ENCODE measurements around the gene ASS1.

ASS1 gene

DNA sequence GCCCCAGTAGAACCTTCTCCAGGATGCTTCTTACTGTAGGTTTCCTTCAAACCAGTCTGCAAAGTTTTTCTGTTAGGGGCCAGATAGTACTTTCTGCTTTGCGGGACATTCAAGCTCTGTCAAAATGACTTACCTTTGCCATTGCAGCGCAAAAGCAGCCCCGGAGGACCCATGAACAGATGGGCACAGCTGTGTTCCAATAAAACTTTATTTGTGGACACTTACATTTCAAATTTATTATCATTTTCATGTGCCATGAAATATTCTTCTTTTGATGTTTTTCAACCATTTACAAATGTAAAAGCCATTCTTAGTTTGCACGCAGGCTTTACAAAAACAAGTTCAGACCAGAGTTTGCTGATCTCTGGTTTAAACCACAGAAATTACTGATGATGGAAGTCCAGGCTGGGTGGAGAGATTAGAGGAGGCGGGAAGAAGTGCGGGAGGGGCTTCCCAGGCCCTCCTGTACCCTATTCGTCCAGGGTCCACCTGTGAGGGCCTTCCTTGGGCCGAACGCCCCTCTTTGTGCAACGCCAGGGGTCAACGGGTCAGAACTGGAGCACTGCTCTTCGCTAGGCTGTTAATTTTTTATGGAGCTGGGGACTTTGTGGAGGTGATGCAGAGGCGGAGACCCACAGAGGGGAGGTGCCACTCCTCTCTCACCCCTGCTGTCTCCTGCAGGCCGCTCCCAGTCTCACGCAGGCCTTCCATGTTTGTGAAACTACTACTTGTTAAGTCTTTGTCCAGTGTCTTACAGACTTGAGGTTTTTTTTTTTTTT is 7.6 kb upstream of the ASS1 start:
- no peak for DNase-seq

DNA sequence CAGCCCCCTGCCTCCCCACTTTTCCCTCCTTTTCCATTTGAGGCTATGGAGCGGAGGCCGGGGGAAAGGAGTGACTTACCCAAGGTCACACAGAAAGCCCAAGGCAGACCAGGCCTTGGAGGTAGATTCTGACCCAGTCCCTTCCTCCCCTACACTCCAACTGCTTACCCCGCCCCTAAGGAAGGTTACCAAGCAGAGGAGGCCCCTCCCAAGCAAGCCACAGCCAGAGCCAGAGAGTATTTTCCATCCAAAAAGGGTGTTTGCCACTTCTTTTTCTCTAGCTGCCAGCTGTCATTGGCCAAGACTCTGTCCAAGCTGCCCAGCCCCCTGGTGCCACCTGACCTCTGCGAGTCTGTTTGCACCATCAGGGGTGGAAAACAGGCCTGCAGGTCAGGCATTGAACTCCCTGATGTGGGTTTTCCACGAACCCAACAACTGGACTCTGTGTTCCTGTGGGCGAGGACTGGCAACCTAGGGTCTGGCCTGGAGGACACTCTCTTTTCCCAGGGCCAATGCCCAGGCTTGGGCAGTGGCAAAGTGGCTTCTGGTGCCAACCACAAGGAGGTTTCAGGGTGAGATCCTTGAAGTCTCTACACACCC is 6.3 kb upstream of the ASS1 start:
- DNase-seq, result no peak

DNA sequence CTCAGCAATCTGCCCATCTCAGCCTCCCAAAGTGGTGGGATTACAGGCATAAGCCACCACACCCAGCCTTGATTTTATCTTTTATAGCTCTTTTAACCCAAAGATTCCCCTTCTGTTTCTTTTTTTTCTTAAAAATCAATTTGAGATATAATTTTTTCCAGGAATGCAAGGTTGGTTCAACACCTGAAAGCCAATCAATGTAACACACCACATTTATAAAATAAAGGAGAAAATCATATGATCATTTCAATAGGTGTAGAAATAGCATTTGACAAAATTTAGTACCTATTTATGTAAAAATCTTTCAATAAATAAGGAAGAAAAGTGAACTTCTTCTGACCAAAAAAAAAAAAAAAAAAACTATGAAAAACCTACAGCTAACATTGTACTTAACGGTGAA is 3.7 kb upstream of the ASS1 start:
- no peak for DNase-seq

DNA sequence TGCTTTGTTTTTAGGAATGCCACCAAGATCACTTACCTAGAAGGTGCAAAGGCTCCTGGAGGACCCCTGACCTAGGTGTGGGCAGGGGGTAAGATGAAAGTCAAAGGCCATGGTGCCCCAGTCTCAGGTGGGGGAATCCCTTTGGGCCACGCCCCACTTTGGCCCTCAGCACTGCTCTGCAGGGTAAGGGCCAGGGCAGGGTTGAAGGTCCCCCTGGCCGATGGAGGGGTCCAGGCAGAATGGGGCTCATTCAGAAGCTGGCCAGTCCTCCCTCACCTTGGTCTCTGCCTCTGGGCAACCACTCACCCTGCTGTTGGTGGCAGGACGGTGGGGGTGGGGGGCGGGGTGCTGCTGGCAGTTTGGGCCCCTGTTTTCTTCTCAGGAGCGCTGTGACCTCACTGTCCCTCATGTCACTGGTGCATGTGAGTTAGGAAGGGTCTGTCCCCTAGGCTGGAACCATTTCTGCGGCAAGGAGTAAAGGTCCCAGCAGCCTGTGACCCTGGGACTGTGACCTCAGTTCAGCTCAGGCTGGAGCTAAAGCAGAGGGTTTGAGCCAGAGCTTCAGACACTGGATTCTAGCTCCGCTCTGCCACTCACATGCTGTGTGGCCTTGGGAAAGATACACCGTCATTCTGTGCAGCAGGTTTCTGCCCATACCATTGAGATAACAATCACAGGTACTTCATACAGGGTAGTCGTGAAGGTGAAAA is 1.9 kb upstream of the ASS1 start:
- DNase-seq, result no peak

DNA sequence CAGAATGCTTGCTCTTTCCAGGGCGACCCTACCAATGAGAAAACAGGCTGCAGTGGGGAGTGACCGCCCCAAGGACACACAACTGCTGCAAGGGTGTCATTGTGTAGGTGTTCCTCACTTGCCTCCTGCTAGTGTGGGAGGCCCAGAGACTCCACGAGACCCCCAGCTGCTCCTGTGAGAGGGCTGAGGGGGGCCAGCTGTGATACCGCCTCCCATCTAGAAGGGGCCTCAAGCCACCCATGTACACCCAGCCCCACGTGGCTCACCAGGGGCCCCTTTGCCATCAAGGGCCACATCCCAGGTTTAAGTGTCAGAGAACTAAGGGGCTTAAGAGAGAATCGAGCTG is 1.3 kb upstream of the ASS1 start:
- DNase-seq, result no peak

DNA sequence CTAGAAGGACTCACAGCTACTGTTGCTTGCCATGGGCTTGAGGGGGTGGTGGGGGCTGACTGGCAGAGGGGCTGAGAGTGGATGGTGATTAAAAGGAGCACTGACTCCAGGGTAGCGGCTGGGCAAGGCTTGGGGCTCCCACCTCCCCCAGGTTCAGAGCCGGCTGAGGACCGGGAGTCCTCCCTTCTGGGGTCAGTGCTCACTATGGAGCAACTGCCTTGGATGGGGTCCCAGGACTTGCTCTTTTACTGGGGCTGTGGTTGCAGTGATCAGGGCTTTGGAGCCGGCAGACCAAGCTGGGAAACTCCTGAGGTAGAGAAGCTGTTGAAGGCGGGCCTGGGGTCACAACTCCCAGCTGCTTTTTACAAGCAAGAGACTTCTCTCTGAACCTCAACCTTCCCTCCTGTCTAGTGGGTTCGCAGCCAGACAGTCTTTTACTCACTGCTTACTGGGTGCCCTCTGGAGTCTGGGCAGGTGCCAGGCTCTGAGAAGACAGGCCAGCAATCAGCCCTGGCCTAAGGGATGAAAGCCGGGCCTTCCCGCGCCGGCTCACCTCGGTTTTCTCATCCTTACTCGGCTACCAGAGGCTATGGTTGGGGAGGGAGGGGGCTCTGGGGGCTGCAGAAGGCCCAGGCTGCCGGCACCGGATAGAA is 795 bp upstream of the ASS1 start:
- no peak for DNase-seq

DNA sequence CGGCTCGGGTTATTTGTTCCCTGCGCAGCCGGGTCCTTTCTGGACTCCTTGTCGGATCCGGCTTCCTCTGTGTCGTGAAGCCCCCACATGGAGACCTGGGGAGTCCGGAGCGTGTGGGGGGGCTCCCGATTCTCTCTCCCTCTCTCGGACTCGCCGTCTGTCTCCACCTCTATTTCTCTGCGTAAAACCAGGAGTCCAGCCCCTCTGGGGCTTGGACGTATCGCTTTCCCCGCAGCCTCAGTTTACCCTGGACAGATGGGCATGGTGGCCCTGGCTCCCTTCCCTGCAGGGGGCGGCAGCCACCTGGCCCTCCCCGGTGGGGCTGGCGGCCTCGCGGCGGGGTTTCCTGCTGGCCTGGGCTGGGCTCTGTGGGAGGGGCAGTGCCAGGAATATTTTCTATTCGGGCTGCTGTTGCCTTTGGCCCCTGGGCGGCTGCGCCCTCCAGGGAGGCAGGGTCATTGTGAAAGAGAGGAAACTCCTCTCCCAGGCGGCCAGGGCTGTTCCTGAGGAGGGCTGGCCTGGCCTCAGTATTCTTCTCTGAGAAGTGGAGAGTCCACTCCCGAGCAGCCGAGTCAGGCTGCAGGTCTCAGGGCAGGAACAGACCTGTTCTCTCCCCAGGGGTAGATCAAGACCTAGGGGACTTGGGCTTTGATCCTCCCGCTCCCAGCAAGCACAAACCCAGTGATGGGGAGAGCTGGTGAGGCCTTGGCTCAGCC is 665 bp downstream of the ASS1 start:
- no peak for DNase-seq

DNA sequence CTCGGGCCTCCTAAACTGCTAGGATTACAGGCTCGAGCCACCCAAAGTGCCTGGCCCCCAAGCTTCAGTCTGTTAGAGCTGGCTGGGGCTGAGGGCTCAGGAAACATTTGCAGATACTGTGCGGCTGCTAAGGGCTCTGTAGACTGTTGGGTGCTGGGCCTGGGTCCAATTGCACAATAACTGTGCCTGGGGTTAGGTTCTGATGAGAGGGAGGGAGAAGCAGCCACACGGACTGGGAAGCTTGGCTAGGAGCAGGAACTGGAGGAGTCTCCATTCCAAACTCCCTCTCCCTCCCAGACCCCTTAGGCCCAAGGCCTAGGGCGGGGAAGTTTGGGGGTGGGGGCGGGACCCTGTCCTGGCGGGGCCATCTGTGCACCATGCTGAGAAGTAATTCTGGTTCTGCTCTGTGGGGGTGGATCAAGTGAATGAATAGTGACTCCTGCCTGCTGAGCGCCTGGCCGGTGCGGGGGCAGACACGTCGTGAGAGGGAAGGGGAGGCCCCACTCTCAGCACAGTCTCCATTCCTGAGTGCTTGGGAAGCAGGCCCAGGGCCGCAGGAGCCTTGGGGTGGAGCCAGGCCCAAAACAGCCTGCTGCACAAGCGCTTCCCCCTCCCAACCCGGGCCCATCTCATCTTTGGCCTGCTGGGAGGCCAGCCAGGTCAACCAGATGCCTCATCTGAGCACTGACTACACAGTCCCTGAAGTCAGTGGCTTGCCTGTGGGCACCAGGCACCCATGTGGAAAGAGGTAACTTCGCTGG is 1.5 kb downstream of the ASS1 start:
- peak; percentile 91 for DNase-seq

DNA sequence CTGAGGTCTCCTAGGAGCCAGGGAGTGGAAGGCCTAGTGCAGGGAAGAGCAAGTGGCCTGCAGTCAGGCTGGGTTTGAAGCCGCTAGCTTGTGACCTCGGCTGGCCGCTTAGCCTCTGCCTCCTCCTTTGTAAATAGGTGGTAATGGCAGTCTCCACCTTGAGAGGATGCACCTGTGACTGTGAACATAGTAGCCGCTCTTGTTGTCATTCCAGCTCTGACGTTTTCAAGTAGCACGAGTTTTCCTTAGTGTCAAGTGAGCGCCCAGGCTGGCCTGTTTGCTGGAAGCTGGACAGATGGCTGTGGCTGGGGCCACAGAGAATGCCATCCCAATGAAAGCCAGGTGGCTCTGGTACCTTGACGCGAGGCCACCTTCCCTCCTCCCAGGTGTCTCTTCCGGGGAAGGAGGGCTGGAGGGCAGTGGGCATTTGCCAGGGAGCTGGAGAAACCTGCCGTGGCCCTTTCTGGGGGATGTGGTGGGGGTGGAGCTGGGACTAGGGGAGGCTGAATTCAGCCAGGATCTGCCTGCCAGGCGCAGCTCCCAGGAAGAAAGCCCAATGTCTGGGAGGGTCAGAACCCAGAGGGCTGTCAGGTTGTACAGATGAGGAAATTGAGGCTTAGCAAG is 2.5 kb downstream of the ASS1 start:
- no peak for DNase-seq

DNA sequence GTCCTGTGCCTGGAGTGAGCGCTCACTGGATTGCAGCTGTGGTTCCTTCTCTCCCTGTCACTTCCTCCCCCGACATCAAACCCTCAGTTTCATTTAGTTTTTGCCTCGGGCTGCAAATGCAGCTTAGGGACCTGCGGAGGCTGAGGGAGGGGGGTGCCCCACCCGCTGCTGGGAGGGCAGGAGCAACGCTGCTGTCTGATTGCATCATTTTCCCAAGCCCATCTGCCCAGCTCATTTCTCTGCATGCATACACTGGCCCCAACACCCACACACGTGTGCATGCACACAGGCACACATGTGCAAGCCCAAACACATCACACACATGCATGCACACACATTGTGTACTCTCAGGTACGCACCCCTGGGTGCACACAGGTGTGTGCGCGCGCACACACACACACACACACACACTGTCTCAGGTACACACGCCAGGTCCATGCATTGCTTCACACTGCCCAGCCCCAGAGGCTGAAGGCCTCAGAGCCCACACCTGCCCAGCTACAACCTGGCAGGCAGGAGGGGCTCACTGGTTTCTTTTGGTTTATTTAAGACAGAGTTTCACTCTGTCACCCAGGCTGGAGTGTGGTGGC is 3.4 kb downstream of the ASS1 start:
- DNase-seq, result no peak

DNA sequence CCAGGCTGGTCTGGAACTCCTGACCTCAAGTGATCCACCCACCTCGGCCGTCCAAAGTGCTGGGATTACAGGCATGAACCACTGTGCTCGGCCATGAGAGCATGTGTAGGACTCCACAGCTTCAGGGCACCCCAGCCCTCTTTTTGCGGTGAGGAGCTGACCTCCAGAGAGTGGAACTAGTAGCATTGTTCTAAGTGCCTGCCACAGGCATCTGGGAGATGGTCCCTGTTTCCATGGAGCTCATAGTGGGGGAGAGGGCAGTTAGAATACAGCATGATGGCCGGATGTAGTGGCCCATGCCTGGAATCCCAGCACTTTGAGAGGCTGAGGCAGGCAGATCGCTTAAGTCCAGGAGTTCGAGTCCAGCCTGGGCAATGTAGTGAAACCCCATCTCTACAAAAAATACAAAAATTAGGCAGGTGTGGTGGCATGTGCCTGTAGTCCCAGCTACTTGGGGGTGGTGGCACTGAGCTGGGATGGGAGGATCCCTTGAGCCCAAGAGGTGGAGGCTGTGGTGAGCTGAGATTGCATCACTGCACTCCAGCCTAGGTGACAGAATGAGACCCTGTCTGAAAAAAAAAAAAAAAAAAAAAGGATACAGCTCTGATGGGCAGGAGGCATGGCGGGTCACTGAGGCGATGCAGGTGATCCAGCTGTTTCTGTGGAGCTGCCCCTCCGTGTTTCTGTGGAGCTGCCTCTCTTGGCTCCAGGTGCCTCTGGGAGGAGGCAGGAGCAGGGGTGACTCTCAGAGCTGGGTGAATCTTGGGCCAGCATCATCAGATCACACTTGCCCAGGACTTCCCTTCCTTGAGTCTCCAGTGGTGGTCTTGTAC is 4.2 kb downstream of the ASS1 start:
- DNase-seq, result no peak

DNA sequence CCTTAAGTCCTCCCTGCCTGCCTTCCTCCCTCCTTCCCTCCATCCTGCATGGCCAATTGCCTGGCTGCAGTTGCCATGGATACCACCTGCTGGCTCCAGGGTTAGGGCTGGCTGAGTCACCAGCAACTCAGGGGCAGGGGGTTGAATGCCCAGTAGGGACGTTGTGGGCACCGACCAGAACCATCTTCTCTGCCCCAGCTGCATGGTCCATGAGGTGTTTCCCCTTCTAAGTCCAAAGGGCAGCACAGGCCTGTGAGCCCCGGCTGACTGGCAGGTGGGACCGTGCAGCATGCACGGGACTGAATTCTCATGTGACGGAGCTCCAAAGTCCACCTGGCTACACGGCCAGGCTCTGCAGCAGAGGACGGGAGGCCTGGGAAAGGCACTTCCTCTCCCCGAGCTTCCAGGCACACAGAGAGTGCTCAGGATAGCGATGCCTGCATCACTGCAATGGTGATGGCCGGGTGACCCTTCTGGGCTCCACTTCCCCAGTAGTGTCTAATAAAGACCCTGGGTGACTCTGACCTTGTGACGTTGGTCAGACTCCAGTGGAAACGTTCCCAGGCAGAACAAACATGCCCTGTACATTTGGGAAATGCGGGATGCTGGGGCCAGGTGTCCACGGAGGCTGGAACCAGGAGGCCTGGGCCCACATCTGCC is 5.7 kb downstream of the ASS1 start:
- no peak for DNase-seq

DNA sequence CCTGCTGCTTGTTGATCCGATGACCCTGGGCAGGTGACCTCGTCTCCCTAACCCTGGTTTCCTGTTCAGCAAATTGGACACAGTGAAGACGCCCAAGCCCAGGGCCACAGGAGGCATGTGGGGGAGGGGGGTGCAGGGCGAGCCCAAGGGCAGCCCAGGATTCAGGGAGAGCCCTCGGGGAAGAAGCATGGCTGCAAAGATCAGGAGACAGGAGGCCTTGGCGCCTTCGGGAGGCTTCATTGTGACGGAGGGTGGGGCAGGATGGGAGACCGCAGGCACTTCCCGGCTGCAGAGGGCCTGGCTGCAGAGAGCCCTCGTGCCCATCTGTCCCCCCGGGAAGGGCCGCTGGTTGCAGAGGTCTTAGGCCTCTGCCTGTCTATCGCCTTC is 6.2 kb downstream of the ASS1 start:
- DNase-seq, result no peak

DNA sequence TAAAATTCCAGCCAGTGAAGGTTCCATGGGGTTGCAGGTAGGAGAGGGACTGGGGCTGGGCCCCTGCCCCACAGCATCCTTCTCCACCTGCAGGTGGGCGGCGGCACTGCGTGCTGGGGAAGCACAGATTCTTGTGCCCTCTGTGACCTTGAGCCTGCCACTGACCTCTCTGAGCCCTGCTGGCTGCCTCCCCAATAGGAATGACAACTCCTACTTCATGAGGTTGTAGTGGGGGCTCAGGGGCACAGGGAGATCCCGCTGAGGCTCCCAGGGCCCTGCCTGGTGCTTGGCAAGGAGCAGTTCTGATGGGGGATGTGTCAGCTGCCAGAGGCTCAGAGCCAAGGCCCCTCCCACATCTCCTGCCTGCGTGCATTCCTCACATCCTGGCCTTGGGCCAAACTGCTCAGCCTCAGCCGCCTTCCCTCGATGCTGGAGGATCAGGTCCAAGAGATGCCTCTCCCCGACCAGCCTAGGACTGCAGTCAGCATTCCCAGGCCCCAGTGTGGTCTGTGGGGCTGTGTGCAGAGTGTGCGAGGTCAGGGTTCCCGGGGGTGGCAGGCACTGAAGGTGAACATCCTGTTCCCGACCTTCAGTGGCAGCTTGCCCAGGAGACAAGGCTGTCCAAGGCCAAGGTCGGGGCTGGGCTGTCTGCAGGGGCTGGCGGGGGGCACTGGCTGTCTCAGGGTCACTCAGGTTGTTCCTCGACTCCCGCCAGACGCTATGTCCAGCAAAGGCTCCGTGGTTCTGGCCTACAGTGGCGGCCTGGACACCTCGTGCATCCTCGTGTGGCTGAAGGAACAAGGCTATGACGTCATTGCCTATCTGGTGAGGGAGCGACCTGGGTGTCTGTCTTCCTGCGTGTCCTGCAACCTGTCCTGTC is 7.0 kb downstream of the ASS1 start:
- peak; percentile 87 for DNase-seq

DNA sequence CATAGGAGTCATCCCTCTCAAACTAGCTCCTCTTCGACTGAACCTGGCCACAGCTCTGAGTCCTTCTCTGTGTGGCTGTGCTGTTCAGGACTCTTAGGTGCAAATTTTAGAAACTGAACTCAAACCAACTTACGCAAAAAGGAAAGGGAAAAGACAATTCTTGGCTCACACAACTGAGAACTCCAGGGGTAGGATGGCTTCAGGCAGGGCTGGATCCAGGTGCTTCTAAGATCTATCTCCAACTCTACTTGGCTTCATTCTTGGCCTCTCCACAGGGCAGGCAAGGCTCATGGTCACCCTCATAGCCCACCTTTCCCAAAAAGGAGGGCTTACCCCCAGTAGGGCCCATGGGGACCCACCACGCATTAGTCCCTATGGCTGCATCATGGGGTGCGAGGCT is 8.1 kb downstream of the ASS1 start:
- no peak for DNase-seq

DNA sequence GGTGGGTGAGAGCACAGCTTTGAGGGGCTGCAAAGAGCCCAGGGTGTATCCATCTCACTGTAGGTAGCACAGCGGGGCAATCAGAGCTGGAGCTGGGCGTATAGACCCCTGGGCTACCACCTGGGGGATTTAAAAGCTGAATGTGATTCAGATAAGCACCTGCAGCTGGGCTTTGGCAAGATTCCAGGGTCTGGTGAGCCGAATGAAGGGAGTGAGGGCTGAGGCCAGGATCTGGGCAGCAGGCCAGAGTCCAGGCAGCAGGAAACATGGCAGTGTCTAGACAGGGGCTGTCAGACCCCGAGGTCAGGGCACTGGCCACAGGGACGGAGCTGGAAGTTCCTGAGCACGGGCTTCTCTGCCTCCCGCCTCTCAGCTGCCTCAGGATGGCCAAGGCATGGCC is 8.7 kb downstream of the ASS1 start:
- DNase-seq, result no peak

DNA sequence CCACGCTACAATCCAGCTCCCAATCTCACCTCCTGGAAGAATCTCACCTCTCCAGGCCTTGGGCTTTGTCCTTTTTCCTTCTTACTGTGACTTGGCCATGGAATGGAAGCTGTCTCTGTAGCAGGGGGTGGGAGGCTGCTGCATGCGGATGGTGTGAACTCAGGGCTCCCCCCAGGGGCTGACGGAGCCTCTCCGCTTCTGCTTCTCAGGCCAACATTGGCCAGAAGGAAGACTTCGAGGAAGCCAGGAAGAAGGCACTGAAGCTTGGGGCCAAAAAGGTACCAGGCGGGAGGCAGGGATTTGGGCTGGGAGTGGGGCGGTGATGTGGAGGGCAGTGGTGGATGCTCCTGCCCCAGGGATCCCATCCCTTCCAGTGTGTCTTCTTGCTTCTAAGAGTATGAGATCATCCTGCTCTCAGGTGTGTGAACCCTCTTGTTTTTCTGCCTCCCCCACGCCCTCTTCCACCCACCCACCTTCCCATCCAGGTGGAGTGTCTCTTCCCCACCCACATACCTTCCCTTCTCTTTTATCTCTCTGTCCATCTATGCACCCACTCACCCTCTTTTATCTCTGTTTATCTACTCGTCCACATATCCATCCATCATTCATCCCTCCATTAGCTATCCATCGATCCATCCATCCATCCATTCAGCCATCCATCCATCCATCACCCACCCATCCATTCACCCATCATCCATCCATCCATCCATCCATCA is 9.5 kb downstream of the ASS1 start:
- no peak for DNase-seq

DNA sequence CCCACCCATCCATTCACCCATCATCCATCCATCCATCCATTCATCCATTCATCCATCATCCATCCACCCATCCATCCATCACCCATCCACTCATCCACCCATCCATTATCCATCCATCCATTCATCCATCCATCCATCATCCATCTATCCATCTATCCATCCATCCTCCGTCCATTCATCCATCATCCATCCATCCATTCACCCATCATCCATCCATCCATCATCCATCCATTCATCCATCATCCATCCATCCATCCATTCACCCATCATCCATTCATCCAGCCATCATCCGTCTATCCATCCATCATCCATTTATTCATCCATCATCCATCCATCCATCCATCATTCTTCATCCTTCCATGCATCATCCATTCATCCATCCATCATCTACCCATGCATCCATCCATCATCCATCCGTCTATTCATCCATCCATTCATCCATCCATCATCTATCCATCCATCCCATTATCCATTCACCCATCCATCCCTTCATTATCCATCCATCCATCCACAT is 10.1 kb downstream of the ASS1 start:
- DNase-seq, result no peak

All from right hindlimb (tissue), 1 donor.